ENCODE measurements around the gene PTH1R. TPM values are rescaled to one million over a fixed set of nuclear protein-coding genes. Genes with fewer than 3 reads are reported as not detected.

PTH1R gene
- total RNA-seq, 1 experiment from 2014 or later, result 1.0 TPM

DNA sequence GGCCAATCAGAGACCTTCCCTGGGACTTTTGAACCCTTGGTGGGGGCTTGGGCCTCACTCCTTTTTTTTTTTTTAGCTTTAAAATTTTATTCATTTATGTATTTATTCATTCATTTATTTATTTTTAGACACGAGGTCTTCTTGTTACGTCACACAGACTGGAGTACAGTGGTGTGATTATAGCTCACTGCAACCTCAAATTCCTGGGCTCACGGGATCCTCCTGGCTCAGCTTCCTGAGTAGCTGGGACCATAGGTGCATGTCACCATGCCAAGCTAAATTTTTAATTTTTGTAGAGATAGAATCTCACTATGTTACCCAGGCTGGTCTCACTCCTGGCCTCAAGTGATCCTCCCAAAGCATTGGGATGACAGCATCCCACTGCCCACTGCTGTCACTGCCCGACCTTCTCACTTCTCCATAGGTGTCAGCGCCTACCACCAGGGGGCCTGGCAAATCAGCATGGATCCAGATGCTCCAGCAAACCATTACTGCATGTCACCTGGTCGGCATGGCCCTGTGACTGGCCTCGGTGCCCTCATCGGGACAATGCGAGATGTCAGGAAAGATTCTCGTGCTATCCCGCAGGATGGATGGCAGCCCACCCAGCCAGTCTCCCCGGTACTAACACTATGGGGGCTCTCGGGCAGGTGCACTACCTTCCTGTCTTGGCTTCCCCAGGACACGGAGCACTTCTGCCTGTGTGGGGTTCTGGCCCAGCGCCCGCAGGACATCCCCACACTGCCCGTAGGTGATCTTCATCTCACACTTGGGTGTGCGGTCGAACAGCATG, 17.3 kb upstream of the PTH1R start:
- no peak overlapping the region for H3K4ac ChIP-seq (ENCODE audit: low read depth, low read length)
- H3K9ac ChIP-seq (ENCODE audit: extremely low read depth, insufficient read length, low read length), result no peak overlapping the region
- H3T11ph ChIP-seq (ENCODE audit: low read length), result no peak overlapping the region
- Mint-ChIP-seq H3K36me3 (ENCODE audit: insufficient read depth in 1 of 3, low read depth in 3 of 3) (no peaks in the 10 kb centered on the region), H3K27me3 (ENCODE audit: low read depth) (peaks cover 30% of the 10 kb centered on the region), H3K9me3 (no peaks in the 10 kb centered on the region; a peak in 1 of 5 replicates), H3K4me3 (no peak overlapping the region), H3K4me1 (peaks cover 8 to 19% of the 10 kb centered on the region in 2 experiments), H3K27ac (no peak overlapping the region)
- no peak overlapping the region for H2AK5ac ChIP-seq (ENCODE audit: insufficient read length, low read length)
- H2BK5ac ChIP-seq (ENCODE audit: insufficient read length, low read length), result no peak overlapping the region
- no peak overlapping the region for H4K5ac ChIP-seq (ENCODE audit: insufficient read length, low read depth, low read length)
- H3K4me1 ChIP-seq (ENCODE audit: insufficient read depth, low read length), result no peaks in the 10 kb centered on the region
- no peaks in the 10 kb centered on the region for H3K23me2 ChIP-seq (ENCODE audit: insufficient read length, low read depth, low read length, poor library complexity, severe bottlenecking)
- no peak overlapping the region for H4K8ac ChIP-seq (replicated peaks; ENCODE audit: insufficient read length, low read depth, low read length)
- no peaks in the 10 kb centered on the region for H3K9me3 ChIP-seq (ENCODE audit: control insufficient read depth, low read depth, low read length)
- H3K14ac ChIP-seq (ENCODE audit: insufficient read depth, low read length), result no peak overlapping the region
- H3K23ac ChIP-seq (ENCODE audit: insufficient read length, low read depth, low read length), result no peak overlapping the region
- WGBS (ENCODE audit: extremely low coverage, insufficient read length, low lambda C conversion rate), result no CpG with 5 or more reads among the region's 19 CpGs
- no peaks in the 10 kb centered on the region for H3K79me2 ChIP-seq (ENCODE audit: insufficient read depth, low read length)
- no peak overlapping the region for H3K4me2 ChIP-seq (ENCODE audit: insufficient read depth, insufficient read length, low read length)
- H3K79me1 ChIP-seq (ENCODE audit: insufficient read depth, low read depth, low read length, poor library complexity, severe bottlenecking), result no peaks in the 10 kb centered on the region
- no peak overlapping the region for H4K91ac ChIP-seq (ENCODE audit: insufficient read length, low read depth, low read length)
- no peaks in the 10 kb centered on the region for H3K27me3 ChIP-seq (ENCODE audit: insufficient read depth, low read length)
- DNase-seq, result no peak
- no peak overlapping the region for H2AFZ ChIP-seq (ENCODE audit: low read length)
- no peak overlapping the region for H2BK12ac ChIP-seq (ENCODE audit: insufficient read length, low read depth, low read length)
- H2BK15ac ChIP-seq (ENCODE audit: low read depth, low read length), result no peak overlapping the region
- no peak overlapping the region for H2BK120ac ChIP-seq (ENCODE audit: low read depth, low read length, poor library complexity, severe bottlenecking)
- no peak overlapping the region for H3K56ac ChIP-seq (ENCODE audit: insufficient read length, low read depth, low read length)
- TF ChIP-seq, protein P1, sequence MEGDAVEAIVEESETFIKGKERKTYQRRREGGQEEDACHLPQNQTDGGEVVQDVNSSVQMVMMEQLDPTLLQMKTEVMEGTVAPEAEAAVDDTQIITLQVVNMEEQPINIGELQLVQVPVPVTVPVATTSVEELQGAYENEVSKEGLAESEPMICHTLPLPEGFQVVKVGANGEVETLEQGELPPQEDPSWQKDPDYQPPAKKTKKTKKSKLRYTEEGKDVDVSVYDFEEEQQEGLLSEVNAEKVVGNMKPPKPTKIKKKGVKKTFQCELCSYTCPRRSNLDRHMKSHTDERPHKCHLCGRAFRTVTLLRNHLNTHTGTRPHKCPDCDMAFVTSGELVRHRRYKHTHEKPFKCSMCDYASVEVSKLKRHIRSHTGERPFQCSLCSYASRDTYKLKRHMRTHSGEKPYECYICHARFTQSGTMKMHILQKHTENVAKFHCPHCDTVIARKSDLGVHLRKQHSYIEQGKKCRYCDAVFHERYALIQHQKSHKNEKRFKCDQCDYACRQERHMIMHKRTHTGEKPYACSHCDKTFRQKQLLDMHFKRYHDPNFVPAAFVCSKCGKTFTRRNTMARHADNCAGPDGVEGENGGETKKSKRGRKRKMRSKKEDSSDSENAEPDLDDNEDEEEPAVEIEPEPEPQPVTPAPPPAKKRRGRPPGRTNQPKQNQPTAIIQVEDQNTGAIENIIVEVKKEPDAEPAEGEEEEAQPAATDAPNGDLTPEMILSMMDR (conservative IDR thresholded peaks at IDR 0.05), result peak; percentile 52
- no peak overlapping the region for H2BK20ac ChIP-seq (ENCODE audit: low read depth, low read length, poor library complexity, severe bottlenecking)
- H4K20me1 ChIP-seq (ENCODE audit: control insufficient read depth, insufficient read depth, insufficient read length), result no peaks in the 10 kb centered on the region
- no peak overlapping the region for H3K18ac ChIP-seq (ENCODE audit: insufficient read length, low read depth, low read length)
- no peak overlapping the region for H3K27ac ChIP-seq (ENCODE audit: insufficient read length, low read depth, low read length)

Data from H9 (cell line).